ENCODE measurements around the gene DBNDD2.

DBNDD2 gene

DNA sequence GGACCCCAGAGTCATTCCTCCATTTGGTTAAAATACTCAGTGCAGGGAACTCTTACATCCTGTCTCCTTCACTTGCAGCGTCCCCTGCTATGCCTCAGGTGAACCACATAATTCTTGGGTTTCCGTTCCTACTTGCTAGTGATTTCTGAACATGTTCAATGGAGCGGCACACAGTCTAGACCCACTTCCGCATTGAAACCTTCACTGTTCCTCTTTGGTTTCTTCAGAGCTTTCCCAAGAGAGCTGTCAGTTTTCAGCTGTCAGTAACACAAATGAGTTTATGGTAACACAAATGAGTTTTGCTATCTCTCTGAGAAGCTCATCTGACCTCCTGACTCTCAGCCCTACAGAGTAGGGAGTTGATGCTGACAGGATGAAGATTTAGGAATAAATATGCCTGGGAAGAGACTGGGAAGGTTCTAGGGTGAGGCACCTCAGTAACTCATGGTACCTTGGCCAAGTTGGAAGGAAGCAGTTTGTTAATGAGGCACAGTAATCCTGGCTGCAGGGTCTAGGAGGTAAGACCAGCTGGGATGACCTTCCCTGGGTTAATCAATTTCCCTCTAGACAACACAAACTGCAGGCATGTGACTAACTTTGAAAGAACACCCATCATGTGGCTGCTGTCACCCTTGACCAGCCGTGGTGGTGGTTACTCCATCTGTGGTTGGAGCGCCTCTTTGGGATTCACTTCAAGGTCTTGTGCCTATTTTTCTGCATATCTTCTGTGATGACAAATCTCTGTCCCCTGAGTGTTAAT is 39.7 kb upstream of the DBNDD2 start:
- Histone ChIP-seq H3K36me3 (ENCODE audit: insufficient read depth, low read depth, low read length) (peaks cover 37% of the 10 kb centered on the region), H3K4me1 (ENCODE audit: insufficient read depth, low read length) (peaks cover 5% of the 10 kb centered on the region; the same call in 1 of the 2 replicates), H3K4me3 (ENCODE audit: low read length) (no peak overlapping the region), H3K27me3 (ENCODE audit: insufficient read depth, low read length) (peaks cover 11% of the 10 kb centered on the region), H3K9ac (ENCODE audit: low read depth, low read length) (no peak overlapping the region), H3K27ac (ENCODE audit: low read length) (no peak overlapping the region), H3K9me3 (ENCODE audit: insufficient read depth, low read depth, low read length) (no peaks in the 10 kb centered on the region)

GRCh38 chr20:45370571-45371160 is 37.4 kb upstream of the DBNDD2 start:
- Histone ChIP-seq H3K27me3 (ENCODE audit: insufficient read depth, low read length) (peaks cover 13% of the 10 kb centered on the region), H3K27ac (ENCODE audit: low read length) (no peak overlapping the region), H3K4me1 (ENCODE audit: insufficient read depth, low read length) (no peaks in the 10 kb centered on the region), H3K9me3 (ENCODE audit: insufficient read depth, low read depth, low read length) (no peaks in the 10 kb centered on the region), H3K4me3 (ENCODE audit: low read length) (no peak overlapping the region), H3K9ac (ENCODE audit: low read depth, low read length) (no peak overlapping the region), H3K36me3 (ENCODE audit: insufficient read depth, low read depth, low read length) (peaks cover 31% of the 10 kb centered on the region)

DNA sequence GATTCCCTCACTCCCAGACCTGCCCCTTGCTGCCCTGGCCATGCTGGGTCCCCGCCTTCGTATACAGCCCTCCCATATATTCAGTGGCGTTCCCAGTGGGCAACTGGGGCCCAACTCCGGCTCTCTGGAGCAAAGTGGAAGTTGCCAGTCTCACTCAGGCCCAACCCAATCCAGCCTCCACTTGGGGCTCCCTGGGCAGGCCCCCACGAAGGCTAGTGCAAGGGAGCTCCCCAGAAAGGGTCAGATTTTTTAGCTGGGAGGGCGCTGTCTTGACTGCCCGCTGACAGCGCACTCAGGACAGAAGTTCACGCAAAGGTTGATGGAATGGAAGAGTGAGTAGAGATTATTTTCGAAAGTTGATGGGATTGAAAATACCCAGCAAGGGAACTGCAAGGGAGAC is 35.8 kb upstream of the DBNDD2 start:
- Histone ChIP-seq H3K27me3 (ENCODE audit: insufficient read depth, low read length) (peaks cover 13% of the 10 kb centered on the region), H3K4me1 (ENCODE audit: insufficient read depth, low read length) (no peaks in the 10 kb centered on the region), H3K4me3 (ENCODE audit: low read length) (peak overlapping the region; percentile 33; the same call in 1 of the 2 replicates), H3K9ac (ENCODE audit: low read depth, low read length) (no peak overlapping the region), H3K36me3 (ENCODE audit: insufficient read depth, low read depth, low read length) (peaks cover 15% of the 10 kb centered on the region), H3K9me3 (ENCODE audit: insufficient read depth, low read depth, low read length) (no peaks in the 10 kb centered on the region), H3K27ac (ENCODE audit: low read length) (no peak overlapping the region)

- H3K27ac ChIP-seq (ENCODE audit: low read length), result no peak overlapping the region
Observed at GRCh38 chr20:45372646-45373352, 35.3 kb upstream of the DBNDD2 start.

GRCh38 chr20:45373353-45374100 is 34.6 kb upstream of the DBNDD2 start:
- H3K27ac ChIP-seq (ENCODE audit: low read length), result no peak overlapping the region
- H3K9ac ChIP-seq (ENCODE audit: low read depth, low read length), result no peak overlapping the region; the same call in 1 of the 2 replicates

More at GRCh38 chr20:45372646-45373352, 35.3 kb upstream of the DBNDD2 start:
- H3K36me3 ChIP-seq (ENCODE audit: insufficient read depth, low read depth, low read length), result peaks cover 10% of the 10 kb centered on the region; the same call in 1 of the 2 replicates
- H3K27me3 ChIP-seq (ENCODE audit: insufficient read depth, low read length), result peaks cover 13% of the 10 kb centered on the region
- H3K4me3 ChIP-seq (ENCODE audit: low read length), result peak overlapping the region; percentile 77; the same call in 1 of the 2 replicates
- H3K9me3 ChIP-seq (ENCODE audit: insufficient read depth, low read depth, low read length), result no peaks in the 10 kb centered on the region
- H3K4me1 ChIP-seq (ENCODE audit: insufficient read depth, low read length), result no peaks in the 10 kb centered on the region
- H3K9ac ChIP-seq (ENCODE audit: low read depth, low read length), result no peak overlapping the region; the same call in 1 of the 2 replicates

GRCh38 chr20:45374101-45374467 is 34.0 kb upstream of the DBNDD2 start:
- Histone ChIP-seq H3K4me1 (ENCODE audit: insufficient read depth, low read length) (no peaks in the 10 kb centered on the region), H3K9ac (ENCODE audit: low read depth, low read length) (no peak overlapping the region), H3K27me3 (ENCODE audit: insufficient read depth, low read length) (peaks cover 13% of the 10 kb centered on the region), H3K4me3 (ENCODE audit: low read length) (peak overlapping the region; percentile 77; the same call in 1 of the 2 replicates), H3K36me3 (ENCODE audit: insufficient read depth, low read depth, low read length) (no peaks in the 10 kb centered on the region), H3K27ac (ENCODE audit: low read length) (no peak overlapping the region), H3K9me3 (ENCODE audit: insufficient read depth, low read depth, low read length) (no peaks in the 10 kb centered on the region)

More at GRCh38 chr20:45373353-45374100, 34.6 kb upstream of the DBNDD2 start:
- Histone ChIP-seq H3K4me3 (ENCODE audit: low read length) (peak overlapping the region; percentile 77), H3K4me1 (ENCODE audit: insufficient read depth, low read length) (no peaks in the 10 kb centered on the region), H3K27me3 (ENCODE audit: insufficient read depth, low read length) (peaks cover 13% of the 10 kb centered on the region), H3K36me3 (ENCODE audit: insufficient read depth, low read depth, low read length) (peaks cover 3% of the 10 kb centered on the region; the same call in 1 of the 2 replicates), H3K9me3 (ENCODE audit: insufficient read depth, low read depth, low read length) (no peaks in the 10 kb centered on the region)

- H3K27ac ChIP-seq (ENCODE audit: low read length), result no peak overlapping the region
- H3K4me1 ChIP-seq (ENCODE audit: insufficient read depth, low read length), result no peaks in the 10 kb centered on the region
- H3K4me3 ChIP-seq (ENCODE audit: low read length), result no peak overlapping the region
- no peaks in the 10 kb centered on the region for H3K36me3 ChIP-seq (ENCODE audit: insufficient read depth, low read depth, low read length)
- no peak overlapping the region for H3K9ac ChIP-seq (ENCODE audit: low read depth, low read length)
- peaks cover 13% of the 10 kb centered on the region for H3K27me3 ChIP-seq (ENCODE audit: insufficient read depth, low read length)
- H3K9me3 ChIP-seq (ENCODE audit: insufficient read depth, low read depth, low read length), result no peaks in the 10 kb centered on the region
Observed at GRCh38 chr20:45374966-45375365, 33.1 kb upstream of the DBNDD2 start.

- peaks cover 12% of the 10 kb centered on the region for H3K27me3 ChIP-seq (ENCODE audit: insufficient read depth, low read length)
- no peak overlapping the region for H3K4me3 ChIP-seq (ENCODE audit: low read length)
- H3K9me3 ChIP-seq (ENCODE audit: insufficient read depth, low read depth, low read length), result no peaks in the 10 kb centered on the region
- no peaks in the 10 kb centered on the region for H3K36me3 ChIP-seq (ENCODE audit: insufficient read depth, low read depth, low read length)
- H3K4me1 ChIP-seq (ENCODE audit: insufficient read depth, low read length), result no peaks in the 10 kb centered on the region
- H3K27ac ChIP-seq (ENCODE audit: low read length), result no peak overlapping the region
- no peak overlapping the region for H3K9ac ChIP-seq (ENCODE audit: low read depth, low read length)
Observed at GRCh38 chr20:45377269-45377668, 30.8 kb upstream of the DBNDD2 start.

DNA sequence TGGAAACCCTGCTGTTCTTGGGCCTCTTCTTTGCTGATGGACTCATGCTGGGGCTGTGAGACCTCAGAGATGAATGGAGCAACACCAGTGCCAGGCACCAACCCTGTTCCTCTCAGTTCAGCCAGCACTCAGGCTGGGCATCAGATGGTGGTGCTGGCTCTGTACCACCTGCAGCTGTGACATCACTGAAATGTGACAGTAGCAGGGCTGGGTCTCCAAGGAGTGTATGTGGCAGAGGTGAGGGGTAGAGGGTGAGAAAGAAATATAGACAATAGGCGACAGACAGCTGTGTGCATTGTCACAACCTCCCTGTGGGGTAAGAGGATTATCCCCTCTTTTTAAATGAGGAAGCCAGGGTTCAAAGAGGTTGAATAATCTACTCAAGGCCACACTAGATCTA is 29.9 kb upstream of the DBNDD2 start, which contains the start of gene TP53TG5:
TSS of gene TP53TG5 (minus strand) at position 135 of the 400 bp plus-strand sequence. CDS start at position 46, 89 bp downstream.
- Histone ChIP-seq H3K9me3 (ENCODE audit: insufficient read depth, low read depth, low read length) (no peaks in the 10 kb centered on the region), H3K4me3 (ENCODE audit: low read length) (no peak within 1 kb of the TSS), H3K27me3 (ENCODE audit: insufficient read depth, low read length) (peaks cover 4% of the 10 kb centered on the region), H3K36me3 (ENCODE audit: insufficient read depth, low read depth, low read length) (no peaks in the 10 kb centered on the region), H3K9ac (ENCODE audit: low read depth, low read length) (no peak within 1 kb of the TSS), H3K27ac (ENCODE audit: low read length) (no peak within 1 kb of the TSS), H3K4me1 (ENCODE audit: insufficient read depth, low read length) (no peaks in the 10 kb centered on the region)

- Histone ChIP-seq H3K4me1 (ENCODE audit: insufficient read depth, low read length) (no peaks in the 10 kb centered on the region), H3K9me3 (ENCODE audit: insufficient read depth, low read depth, low read length) (no peaks in the 10 kb centered on the region), H3K36me3 (ENCODE audit: insufficient read depth, low read depth, low read length) (no peaks in the 10 kb centered on the region), H3K27ac (ENCODE audit: low read length) (no peak overlapping the region), H3K4me3 (ENCODE audit: low read length) (no peak overlapping the region), H3K9ac (ENCODE audit: low read depth, low read length) (no peak overlapping the region), H3K27me3 (ENCODE audit: insufficient read depth, low read length) (no peaks in the 10 kb centered on the region)
Observed at GRCh38 chr20:45387274-45387673, 20.8 kb upstream of the DBNDD2 start.

- Histone ChIP-seq H3K27me3 (ENCODE audit: insufficient read depth, low read length) (no peaks in the 10 kb centered on the region), H3K9me3 (ENCODE audit: insufficient read depth, low read depth, low read length) (no peaks in the 10 kb centered on the region), H3K9ac (ENCODE audit: low read depth, low read length) (no peak overlapping the region), H3K27ac (ENCODE audit: low read length) (no peak overlapping the region), H3K36me3 (ENCODE audit: insufficient read depth, low read depth, low read length) (no peaks in the 10 kb centered on the region), H3K4me1 (ENCODE audit: insufficient read depth, low read length) (no peaks in the 10 kb centered on the region), H3K4me3 (ENCODE audit: low read length) (no peak overlapping the region)
Observed at GRCh38 chr20:45390931-45391330, 17.2 kb upstream of the DBNDD2 start.
